NCI-H524 treated with DMSO at 0.1 percent for 48 hours (cell line): ENCODE measurements around the gene ITLN1.
"Not testable (repeated sequence)": the region's sequence is repeated elsewhere in the genome, so short reads cannot be mapped to it uniquely, and the experiment has no call there.

Experiments
- DNase-seq: peaks from one replicate; lab custom pipeline; 2025; lab: John Stamatoyannopoulos, UW

Gene ITLN1

DNA sequence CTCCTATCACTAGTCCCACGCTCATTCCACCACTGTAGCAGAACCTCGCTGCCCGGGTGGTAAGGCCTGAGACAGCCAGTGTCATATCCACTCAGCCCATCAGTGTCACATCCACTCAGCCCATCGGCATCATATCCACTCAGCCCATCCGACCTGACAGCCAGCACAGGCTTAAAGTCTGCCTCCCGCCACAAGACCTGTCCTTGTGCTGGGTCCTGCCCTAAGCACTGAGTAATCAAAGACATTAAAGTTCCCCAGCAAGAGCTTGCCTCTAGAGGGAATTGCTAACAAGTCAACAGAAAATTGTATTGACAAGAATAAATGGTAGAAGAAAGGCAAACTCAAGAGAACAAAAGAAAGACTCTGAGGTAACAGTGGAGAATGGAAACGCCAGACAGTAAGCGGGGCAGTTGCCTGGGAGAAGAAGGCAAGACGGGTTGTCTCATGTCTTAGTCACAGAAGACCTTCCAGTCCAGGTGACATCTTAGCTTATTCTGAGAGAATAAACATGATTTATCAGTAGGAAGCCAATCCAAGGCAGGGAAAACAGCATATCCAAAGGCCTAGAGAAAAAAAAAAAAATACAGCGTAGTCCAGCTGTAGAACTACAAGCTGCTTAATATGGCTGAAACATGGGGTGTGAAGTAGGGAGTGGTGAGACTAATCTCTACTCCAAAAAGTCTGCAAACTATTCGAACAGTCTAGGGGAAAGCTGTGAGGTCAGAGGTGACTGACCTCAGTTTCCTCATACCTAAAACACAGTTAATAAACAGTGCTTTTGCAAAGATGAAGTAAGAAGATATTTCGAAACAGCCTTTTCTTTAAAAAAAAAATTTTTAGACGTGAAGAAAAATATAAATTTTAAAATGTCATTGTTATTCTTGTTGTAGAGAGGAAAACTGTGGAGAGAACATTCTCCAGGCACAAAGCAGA, 1.1 kb downstream of the ITLN1 start:
- no peak for DNase-seq

DNA sequence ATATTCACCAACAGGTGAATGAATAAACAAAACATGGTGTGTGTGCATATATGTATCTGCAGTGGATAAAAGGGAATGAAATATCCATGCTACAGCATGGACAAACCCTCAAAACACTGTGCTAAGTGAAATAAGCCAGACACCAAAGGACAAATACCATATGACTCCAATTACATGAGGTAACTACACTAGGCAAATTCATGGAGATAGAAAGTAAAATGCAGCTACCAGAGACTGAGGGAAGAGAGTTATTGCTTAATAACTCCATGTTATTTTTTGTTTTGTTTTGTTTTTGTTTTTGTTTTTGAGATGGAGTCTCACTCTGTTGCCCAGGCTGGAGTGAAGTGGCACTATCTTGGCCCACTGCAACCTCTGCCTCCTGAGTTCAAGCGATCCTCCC, 2.4 kb downstream of the ITLN1 start:
- no peak for DNase-seq

DNA sequence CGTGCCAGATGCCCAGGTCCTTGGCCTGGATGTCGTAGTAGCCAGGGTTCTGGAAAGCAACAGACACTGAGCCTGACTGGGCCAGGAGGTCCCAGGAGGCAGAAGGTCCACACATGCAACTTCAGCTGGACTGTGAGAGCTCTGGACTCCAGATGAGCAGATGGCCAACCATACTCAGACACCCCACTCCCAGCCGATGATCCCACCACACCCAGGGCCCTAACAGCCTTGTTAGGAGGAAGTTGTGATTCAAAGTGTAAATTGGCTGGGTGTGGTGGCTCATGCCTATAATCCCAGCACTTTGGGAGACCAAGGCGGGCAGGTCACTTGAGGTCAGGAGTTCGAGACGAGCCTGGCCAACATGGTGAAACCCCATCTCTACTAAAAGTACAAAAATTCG, 3.7 kb downstream of the ITLN1 start:
- DNase-seq: not testable (repeated sequence)

DNA sequence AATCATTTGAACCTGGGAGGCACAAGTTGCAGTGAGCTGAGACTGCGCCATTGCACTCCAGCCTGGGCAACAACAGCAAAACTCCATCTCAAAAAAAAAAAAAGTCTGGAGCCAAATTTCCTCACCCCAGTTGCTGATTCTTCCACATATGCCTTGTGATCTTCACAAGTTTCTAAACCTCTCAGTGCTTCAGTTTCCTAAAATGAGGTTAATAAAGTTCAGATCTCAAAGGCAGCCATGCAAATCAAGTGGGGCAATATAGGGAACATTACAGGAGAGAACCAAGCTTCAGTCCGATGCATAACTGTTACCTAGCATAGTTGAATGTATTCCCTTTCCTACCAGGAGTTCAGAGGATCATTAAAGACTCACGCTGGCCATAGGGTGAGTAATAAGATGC, 4.8 kb downstream of the ITLN1 start:
- DNase-seq: no peak

DNA sequence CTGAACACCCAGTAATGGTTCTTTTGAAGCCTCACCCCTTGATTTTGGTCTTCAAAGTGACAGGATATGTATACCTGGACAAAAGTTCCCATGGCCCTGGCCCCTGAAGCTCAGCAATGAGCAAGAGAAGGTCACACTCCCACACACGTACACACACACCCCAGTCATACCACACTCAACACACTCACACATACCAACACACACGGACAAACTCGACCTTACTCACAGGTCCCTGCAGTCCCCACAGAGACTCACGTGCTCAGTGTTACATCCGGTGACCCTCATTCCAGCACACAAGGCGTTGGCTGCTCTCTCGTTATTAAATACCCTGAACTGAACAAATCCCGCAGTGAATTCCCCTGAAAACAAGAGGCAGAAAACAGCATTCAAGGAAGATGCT, 5.9 kb downstream of the ITLN1 start:
- DNase-seq: no peak

DNA sequence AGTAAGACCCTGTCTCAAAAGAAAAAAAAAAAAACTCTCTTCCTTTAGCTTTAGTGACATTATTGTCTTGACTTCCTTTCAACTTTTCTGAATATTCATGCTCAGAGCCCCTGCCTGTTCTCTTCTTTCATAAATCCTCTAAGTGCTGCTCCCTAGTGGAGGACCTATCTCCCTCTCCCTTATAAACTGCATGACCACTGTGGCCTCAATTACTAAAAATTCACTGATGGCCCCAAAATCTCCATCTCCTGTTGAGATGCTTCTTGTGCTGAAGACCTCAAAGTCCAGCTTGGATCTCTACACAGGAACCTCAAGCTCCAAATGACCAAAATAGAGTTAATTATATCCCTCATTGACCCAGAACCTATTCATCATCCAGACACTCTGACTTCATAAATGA, 7.8 kb downstream of the ITLN1 start:
- DNase-seq: no peak

DNA sequence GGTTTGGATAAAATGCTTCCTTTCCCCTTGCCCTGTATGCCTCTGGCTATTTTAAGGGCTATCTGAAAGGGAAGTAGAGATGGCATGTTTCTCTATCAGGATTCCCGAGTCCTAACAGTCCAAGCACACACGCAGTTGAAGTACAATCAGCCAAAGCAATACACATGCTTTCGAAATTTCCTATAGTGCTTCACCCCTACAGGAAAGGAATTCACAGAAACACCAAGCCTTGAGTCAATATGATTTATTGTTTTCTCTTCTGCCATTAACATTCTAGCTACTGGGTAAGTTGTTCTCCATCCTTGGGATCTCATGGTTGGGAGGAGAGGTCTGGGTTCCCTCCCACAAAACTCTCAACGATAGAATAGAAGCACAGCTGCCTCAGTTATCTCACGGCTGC, 8.7 kb downstream of the ITLN1 start:
- DNase-seq: no peak

DNA sequence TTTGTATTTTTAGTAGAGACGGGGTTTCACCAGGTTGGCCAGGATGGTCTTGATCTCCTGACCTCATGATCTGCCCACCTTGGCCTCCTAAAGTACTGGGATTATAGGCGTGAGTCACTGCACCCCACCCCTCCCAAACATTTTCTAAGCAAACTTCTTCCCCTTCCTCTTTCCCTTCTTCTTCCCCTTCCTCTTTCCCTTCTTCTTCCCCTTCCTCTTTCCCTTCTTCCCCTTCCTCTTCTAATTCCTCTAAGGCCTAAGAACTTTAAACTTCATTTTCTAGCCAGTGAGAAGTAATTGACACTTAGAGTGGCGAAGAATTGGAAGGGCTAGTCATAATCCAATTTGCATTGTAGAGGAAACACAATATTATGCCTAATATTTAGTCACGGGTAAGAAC, 9.4 kb downstream of the ITLN1 start:
- not testable (repeated sequence) for DNase-seq

DNA sequence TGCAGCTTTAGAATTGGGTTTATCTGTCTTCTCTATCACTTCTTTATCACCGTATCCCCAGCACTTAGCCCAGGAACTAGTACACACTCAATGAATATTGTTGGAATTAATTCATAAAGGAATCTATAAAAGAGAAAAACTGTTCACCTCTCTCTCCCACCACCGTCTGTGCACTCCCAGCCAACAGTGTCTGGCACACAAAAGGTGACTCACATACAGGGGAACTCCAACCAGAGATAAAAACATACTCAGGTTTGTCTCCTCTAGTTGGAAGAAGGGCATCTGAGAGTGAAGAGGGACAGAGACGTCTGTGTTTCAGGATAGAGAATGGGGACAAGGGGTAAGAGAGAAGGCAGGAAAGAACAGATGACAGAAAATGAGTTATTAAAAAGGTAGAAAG, 10.0 kb downstream of the ITLN1 start:
- no peak for DNase-seq

DNA sequence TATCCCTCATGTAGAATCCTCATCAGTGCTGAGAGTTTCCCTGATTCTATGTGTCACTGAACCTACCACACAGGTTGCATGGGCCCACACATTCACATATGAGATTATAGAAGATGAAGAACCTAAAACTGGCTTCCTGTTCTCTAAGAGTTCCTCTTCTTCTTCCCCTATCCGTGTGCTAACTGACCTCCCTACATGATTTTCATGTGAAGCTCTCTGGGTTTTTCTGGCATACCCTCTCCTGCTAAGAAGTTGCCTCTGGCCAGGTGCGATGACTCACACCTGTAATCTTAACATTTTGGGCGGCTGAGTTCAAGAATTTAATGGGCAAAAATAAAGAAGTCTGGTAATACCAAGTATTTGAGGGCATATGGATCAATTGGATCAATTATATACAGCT, 16.8 kb downstream of the ITLN1 start:
- no peak for DNase-seq

DNA sequence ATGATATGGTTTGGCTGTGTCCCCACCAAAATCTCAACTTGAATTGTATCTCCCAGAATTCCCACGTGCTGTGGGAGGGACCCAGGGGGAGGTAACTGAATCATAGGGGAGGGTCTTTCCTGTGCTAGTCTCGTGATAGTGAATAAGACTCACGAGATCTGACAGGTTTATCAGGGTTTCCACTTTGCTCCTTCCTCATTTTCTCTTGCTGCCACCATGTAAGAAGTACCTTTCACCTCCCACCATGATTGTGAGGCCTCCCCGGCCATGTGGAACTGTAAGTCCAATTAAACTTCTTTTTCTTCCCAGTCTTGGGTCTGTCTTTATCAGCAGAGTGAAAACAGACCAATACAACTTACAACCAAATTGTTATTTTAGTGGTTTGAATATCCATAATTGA, 17.3 kb downstream of the ITLN1 start:
- not testable (repeated sequence) for DNase-seq

DNA sequence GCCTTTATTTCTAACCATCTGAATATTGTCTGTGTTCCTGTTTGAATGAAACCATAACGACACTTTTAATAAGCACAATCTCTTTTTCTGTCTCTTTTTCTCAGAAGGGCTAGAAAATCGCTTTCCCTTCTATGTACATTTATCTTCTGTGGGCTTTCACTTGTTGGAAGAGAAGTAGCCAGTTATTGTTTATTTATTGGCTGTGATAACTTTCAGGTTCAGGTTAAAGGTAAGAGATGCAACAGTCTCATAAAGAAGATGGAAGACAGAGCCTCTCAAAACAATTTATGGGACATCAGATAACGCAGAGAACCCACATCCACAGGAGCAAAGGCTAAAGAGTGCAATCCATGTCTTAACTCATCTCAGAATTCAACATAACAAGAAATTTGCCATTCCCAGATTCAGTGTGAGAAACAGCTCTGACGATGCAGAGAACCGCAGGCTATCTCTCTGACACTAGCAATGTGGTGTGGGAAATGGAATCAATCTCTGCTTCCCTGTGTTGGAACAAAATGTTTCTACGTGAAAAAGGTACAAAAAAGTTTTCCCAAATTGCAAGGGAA, 18.2 kb downstream of the ITLN1 start:
- no peak for DNase-seq

DNA sequence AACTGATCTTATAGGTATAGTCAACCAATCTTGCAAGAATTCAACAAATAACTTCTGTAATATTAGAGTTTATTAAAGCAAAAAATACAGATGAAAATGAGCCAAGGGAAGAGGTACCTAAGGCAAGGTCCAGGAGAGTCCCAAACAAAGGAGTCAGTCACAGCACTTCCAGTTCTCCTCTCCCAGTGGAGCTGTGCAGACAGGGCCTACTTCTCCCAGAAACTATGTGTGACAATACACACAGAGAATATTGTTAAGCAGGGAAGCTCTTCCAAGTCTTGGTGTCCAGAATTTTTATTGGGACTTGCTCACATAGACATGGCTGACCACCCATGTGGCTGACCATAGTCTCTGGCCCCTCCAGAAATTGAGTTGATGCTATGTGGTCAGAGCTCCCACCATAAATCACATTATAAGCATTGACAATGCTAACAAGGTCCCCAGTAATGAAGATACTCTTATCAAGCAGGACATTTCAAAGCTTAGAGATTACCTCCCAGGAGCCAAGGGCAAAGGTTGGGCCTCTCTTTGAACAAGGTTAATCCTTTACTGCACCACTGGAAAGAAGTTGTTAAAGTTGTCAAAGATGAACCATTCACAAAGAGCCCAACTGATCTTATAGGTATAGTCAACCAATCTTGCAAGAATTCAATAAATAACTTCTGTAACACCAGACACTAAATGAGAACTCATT, 18.8 kb downstream of the ITLN1 start:
- no peak for DNase-seq

DNA sequence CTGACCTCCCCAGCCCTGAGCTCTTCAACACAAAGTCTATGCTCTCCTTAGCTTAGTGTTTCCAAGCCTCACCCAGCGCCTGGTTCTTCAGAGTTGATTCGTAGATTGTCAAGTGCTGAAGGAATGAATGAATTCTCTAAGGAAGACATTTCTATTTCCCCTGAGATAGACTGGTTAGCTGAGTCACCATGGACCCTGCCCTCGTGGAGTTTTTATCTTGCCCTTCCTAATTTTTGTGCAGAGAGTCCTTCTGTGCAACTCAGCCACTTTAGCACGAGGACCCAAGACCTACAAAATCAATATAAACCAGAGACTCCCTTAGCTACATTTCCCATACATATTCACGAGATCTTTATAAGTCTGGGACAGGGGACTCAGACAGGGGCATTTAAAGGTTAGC, 19.6 kb downstream of the ITLN1 start:
- no peak for DNase-seq

DNA sequence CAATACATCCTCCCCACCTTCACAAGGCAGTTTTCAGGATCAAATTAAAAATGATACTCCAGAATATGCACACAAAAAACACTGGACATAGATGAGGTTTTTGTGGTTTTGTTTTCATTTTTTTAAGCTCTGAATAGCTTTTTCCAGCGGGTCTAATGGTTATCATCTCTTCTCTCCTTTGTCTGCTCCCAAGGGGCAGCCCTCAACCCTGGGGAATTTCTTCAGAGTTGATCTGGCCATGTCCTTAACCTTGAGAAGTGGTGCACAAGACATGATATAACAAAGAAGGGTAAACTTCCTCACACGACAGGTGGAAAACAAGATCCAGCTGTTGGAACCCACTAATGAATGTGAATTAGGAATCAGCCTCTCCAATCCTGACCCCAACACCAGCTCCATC, 20.8 kb downstream of the ITLN1 start:
- DNase-seq: no peak

DNA sequence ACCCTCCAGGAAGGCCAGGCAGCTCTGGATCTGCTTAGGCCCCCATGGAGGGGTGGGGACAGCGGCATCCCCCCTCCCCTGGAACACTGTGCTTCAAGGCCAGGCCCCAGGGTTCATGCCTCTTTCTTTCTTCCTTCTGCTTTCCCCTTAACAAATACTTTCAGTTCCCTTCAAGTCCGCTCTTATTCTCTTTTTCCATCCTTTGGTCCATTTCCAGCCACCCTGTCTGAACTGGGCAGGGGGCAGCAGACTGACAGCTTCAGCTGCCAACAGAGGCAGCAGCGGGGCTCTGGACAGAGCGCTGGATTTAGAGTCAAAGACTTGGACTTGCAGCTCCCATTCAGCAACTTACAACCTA, 21.2 kb downstream of the ITLN1 start:
- DNase-seq: no peak

DNA sequence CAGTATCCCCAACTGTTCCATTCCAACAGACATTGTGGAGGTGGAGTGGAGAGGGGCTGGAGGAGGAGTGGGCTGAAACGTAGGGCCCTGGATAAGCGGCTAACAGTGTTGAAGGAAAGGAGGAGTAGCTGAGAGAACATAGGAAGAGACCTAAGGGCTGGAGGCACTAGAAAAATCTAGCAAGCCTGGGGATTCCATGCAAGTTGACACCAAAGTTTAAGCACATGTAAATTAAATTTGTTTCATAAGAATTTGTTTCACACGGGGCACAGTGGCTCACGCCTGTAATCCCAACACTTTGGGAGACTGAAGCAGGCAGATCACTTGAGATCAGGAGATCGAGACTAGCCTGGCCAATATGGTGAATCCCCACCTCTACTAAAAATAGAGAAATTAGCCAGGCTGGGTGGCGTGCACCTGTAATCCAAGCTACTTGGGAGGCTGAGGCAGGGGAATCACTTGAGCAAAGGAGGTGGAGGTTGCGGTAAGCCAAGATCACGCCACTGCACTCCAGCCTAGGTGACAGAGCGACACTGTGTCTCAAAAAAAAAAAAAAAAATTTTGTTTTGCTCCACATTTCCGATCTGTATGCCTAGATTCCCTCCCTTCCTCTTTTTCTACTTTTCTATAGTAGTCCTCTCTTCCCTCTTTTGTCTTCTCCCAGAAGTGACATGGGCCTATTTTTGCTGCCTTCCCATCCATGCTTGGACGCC, 21.8 kb downstream of the ITLN1 start:
- DNase-seq: no peak

DNA sequence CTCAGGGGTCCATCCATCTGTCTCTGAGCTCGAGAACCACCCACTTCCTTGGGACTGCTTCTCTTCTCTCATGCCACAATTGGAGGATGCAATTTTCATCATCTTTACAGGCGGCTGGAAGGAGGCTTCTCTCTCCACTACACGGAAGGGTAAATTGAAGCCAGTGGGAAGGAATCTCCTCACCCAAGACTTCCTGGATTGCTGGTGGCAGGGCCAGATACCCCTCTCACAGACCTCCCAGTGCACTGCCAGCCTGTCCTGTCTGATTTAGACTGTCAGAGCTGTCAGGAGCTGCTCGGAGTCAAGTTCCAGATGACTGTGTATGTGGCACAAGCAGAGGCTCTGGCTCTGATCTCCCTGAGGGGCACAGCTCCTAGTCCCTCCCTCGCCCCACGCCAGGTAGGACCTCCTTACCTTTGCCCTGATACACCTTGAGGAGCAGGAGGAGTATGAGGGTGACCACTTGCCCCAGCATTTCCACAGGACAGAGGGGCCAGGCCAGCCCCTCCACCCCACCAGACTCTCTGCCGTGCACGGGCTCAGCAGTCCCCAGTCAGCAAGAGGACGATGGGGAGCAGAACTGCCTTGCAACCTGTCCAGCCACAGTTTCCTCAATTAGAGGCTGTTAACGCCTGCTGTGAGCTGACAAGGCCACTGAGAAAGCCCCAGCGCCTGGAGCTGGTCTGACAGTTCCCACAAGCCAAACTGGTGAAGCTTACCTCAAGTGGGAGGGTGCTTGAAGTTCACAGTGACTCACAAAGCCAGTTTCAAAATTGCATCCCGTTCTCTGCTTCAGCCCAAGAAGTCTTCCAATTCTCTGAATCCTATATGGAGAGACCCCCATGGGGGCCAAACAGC, 22.5 kb downstream of the ITLN1 start, which contains the start of gene CD244:
CD244 (minus strand) TSS at position 685 of the 858 bp plus-strand sequence; CDS start at position 475, 210 bp downstream.
- no peak for DNase-seq

DNA sequence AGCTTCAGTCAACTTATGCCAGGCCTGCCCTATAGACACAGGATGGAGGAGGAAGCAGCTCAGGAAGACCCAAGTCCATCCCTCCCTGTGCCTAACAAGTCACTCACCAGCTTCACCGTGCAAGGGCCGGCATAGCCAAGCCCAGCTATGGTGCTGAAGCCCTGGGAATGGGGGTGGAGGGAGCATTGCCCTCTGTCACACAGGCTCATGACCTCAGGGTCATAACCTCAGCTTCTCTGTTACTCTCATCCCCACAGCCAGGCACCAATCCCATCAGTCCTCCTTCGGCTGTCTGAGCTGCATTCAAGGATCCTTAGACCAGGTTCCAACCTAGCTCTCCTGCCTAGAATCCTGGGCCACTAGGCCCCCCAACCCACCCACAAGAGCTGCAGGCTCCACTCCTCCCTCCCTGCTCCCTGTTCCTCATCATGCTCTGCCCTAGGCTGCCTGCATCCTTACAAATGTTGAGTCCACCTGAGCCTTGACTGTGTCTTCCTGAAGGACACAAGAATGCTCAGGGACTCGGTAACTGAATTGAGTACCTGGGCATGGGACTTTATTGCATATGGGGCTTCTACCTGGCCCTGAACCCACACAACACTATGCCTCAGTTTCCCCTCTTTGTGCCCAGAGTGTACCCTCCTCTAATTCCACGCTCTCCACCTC, 24.0 kb downstream of the ITLN1 start:
- DNase-seq: no peak

DNA sequence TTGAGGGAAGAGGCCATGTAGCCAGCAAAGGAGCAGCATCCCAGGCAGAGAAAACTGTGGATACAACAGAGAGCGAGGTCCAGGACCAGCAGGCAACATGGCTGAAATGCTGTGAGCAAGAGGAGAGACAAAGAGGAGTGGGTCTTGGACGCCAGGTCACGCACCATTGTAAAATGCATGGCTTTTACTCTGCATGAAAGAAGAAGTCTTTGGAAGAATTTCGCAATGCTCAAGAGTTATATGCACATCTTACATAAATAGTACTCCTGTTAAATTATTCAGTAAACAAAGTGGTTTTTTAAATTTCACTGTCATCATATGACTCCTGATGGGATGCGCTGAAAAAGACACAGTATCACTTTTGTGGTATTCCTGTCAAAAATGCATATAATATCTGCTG, 25.8 kb downstream of the ITLN1 start:
- no peak for DNase-seq

DNA sequence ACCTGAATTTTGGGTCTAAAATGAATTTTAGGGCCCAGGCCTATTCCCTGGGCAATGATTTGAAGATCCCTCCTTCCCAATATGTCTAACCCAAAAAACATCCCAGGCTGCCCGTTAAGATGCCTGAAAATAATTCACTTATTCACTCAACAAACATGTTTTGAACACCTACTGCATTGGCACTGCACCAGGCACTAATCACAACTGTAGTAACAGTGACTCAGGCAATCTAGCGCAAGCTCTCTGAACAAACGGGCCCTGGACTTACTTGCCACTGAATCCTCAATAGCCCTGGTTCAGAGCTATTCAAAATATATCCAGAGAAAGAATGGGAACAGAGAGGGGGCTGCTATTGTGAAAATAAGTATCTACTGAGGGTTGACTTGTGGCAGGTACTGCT, 26.5 kb downstream of the ITLN1 start:
- DNase-seq: no peak
